HEK293 (cell line): ENCODE results near the gene CDC42SE1.

ENCODE experiments used
- MZF1 ChIP-seq: fragments of 450-650 bp; formaldehyde crosslinking; IDR thresholded peaks from 2 replicates; pipeline ENCODE4 v1.5.1; 2017; ENCODE audit warnings: missing biosample characterization, missing genetic modification characterization, borderline replicate concordance
- RBAK ChIP-seq: fragments of 450-650 bp; formaldehyde crosslinking; IDR thresholded peaks from 2 replicates; pipeline ENCODE4 v1.5.1; 2016; ENCODE audit warnings: missing biosample characterization, missing genetic modification characterization
- SP7 ChIP-seq: fragments of 450-650 bp; formaldehyde crosslinking; IDR thresholded peaks from 2 replicates; pipeline ENCODE4 v1.5.1; 2016; ENCODE audit warnings: missing biosample characterization, missing genetic modification characterization
- TRIM28 ChIP-seq: IDR thresholded peaks from 2 replicates; pipeline ENCODE4 v1.6.1; 2011; ENCODE audit warnings: low read length, control low read depth, borderline replicate concordance
- ZBTB21 ChIP-seq: fragments of 450-650 bp; formaldehyde crosslinking; IDR thresholded peaks from 2 replicates; pipeline ENCODE4 v1.5.1; 2017; ENCODE audit warnings: missing biosample characterization, missing genetic modification characterization
- ZNF114 ChIP-seq: fragments of 450-650 bp; formaldehyde crosslinking; IDR thresholded peaks from 2 replicates; pipeline ENCODE4 v1.5.0; 2017; ENCODE audit warnings: missing biosample characterization, missing genetic modification characterization
- ZNF175 ChIP-seq: fragments of 450-650 bp; formaldehyde crosslinking; IDR thresholded peaks from 2 replicates; pipeline ENCODE4 v1.5.1; 2016; ENCODE audit warnings: missing biosample characterization, missing genetic modification characterization
- ZNF184 ChIP-seq: fragments of 450-650 bp; IDR thresholded peaks from 2 replicates; pipeline ENCODE4 v1.5.1; 2018; ENCODE audit warnings: missing biosample characterization, mild to moderate bottlenecking, missing genetic modification characterization
- ZNF2 ChIP-seq: fragments of 450-650 bp; formaldehyde crosslinking; IDR thresholded peaks from 2 replicates; pipeline ENCODE4 v1.5.1; 2016; ENCODE audit warnings: missing biosample characterization, missing genetic modification characterization
- ZNF23 ChIP-seq: fragments of 450-650 bp; formaldehyde crosslinking; IDR thresholded peaks from 2 replicates; pipeline ENCODE4 v1.5.1; 2016; ENCODE audit warnings: missing biosample characterization, missing genetic modification characterization, borderline replicate concordance
- ZNF302 ChIP-seq: fragments of 450-650 bp; formaldehyde crosslinking; IDR thresholded peaks from 2 replicates; pipeline ENCODE4 v1.5.1; 2016; ENCODE audit warnings: missing biosample characterization, missing genetic modification characterization, low read depth
- ZNF37A ChIP-seq: fragments of 450-650 bp; IDR thresholded peaks from 2 replicates; pipeline ENCODE4 v1.5.1; 2018; ENCODE audit warnings: missing biosample characterization, missing genetic modification characterization
- ZNF560 ChIP-seq: fragments of 450-650 bp; formaldehyde crosslinking; IDR thresholded peaks from 2 replicates; pipeline ENCODE4 v1.5.1; 2017; ENCODE audit warnings: missing biosample characterization, missing genetic modification characterization, borderline replicate concordance
- ZNF670 ChIP-seq: fragments of 450-650 bp; formaldehyde crosslinking; IDR thresholded peaks from 2 replicates; pipeline ENCODE4 v1.5.1; 2016; ENCODE audit warnings: missing biosample characterization, missing genetic modification characterization, low read depth
- ZSCAN23 ChIP-seq: fragments of 450-650 bp; formaldehyde crosslinking; IDR thresholded peaks from 2 replicates; pipeline ENCODE4 v1.5.1; 2016; ENCODE audit warnings: missing biosample characterization, missing genetic modification characterization
- TF ChIP-seq, protein P1 (sequence below): fragments of 450-650 bp; formaldehyde crosslinking; IDR thresholded peaks from 2 replicates; pipeline ENCODE4 v1.5.1; 2016; ENCODE audit warnings: missing biosample characterization, missing genetic modification characterization
- TF ChIP-seq, protein P2 (sequence below): fragments of 450-650 bp; formaldehyde crosslinking; IDR thresholded peaks from 2 replicates; pipeline ENCODE4 v1.5.1; 2016; ENCODE audit warnings: missing biosample characterization, missing genetic modification characterization
- TF ChIP-seq, protein P3 (sequence below): fragments of 450-650 bp; formaldehyde crosslinking; IDR thresholded peaks from 2 replicates; pipeline ENCODE4 v1.5.1; 2016; ENCODE audit warnings: missing biosample characterization, missing genetic modification characterization
- TF ChIP-seq, protein P4 (sequence below): fragments of 450-650 bp; formaldehyde crosslinking; IDR thresholded peaks from 2 replicates; pipeline ENCODE4 v1.5.1; 2016; ENCODE audit warnings: missing biosample characterization, missing genetic modification characterization
- TF ChIP-seq, protein P5 (sequence below): fragments of 450-650 bp; formaldehyde crosslinking; IDR thresholded peaks from 2 replicates; pipeline ENCODE4 v1.5.1; 2017; ENCODE audit warnings: missing biosample characterization, missing genetic modification characterization
- TF ChIP-seq, protein P6 (sequence below): fragments of 450-650 bp; formaldehyde crosslinking; IDR thresholded peaks from 2 replicates; pipeline ENCODE4 v1.5.0; 2017; ENCODE audit warnings: missing biosample characterization, missing genetic modification characterization, borderline replicate concordance
- TF ChIP-seq, protein P7 (sequence below): fragments of 450-650 bp; formaldehyde crosslinking; IDR thresholded peaks from 2 replicates; pipeline ENCODE4 v1.5.1; 2016; ENCODE audit warnings: missing biosample characterization, missing genetic modification characterization

Gene CDC42SE1

DNA sequence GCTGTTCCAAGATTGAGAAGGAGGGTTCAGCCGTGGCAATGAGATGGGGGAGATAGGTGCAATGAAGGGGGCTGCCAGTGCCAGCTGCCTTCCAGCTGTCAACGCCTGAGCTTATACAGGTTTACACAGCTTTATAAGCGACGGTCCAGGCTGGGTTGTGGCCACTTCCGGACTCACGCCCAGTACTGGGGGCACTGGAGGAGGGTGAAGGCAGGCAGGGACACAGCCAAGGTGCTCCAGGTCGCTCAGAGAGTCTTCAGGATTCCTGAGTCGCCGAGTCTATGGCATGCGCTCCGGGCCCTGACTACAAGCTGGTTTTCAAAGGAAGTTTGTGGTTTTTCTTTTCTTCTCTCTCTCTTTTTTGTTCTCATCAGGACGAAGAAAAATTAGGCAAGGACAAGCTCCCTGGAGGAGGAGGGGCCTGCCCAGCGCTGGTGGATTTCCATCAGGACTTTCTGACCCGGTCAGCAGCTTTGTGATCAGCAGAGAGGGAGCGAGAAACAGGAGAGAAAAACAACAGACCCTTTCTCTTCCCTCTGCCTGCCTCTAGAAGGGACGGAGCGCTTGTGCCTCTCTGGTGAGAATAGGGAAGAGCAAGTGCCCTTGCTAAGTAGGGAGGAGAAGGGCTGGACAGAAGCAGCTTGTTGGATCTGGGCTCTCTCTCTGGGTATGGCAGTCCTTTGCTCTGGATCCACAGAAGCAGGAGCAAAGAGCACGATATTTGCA lies 52.9 kb downstream of the CDC42SE1 start, which contains the start of gene MINDY1 (continued):
- TF ChIP-seq ZNF184, result no peak
- no peak for TF ChIP-seq ZNF114 (tag by site-specific recombination)
- TF ChIP-seq, protein P1, sequence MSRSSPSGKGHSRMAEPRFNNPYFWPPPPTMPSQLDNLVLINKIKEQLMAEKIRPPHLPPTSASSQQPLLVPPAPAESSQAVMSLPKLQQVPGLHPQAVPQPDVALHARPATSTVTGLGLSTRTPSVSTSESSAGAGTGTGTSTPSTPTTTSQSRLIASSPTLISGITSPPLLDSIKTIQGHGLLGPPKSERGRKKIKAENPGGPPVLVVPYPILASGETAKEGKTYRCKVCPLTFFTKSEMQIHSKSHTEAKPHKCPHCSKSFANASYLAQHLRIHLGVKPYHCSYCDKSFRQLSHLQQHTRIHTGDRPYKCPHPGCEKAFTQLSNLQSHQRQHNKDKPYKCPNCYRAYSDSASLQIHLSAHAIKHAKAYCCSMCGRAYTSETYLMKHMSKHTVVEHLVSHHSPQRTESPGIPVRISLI (tag by site-specific recombination), result no peak
- TF ChIP-seq ZNF2 (tag by site-specific recombination), result peak; percentile 25; the same call in 1 of the 2 replicates
- TF ChIP-seq, protein P2, sequence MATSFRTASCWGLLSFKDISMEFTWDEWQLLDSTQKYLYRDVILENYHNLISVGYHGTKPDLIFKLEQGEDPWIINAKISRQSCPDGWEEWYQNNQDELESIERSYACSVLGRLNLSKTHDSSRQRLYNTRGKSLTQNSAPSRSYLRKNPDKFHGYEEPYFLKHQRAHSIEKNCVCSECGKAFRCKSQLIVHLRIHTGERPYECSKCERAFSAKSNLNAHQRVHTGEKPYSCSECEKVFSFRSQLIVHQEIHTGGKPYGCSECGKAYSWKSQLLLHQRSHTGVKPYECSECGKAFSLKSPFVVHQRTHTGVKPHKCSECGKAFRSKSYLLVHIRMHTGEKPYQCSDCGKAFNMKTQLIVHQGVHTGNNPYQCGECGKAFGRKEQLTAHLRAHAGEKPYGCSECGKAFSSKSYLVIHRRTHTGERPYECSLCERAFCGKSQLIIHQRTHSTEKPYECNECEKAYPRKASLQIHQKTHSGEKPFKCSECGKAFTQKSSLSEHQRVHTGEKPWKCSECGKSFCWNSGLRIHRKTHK, result no peak
- TF ChIP-seq ZNF23 (tag by site-specific recombination), result no peak
- TF ChIP-seq, protein P3, sequence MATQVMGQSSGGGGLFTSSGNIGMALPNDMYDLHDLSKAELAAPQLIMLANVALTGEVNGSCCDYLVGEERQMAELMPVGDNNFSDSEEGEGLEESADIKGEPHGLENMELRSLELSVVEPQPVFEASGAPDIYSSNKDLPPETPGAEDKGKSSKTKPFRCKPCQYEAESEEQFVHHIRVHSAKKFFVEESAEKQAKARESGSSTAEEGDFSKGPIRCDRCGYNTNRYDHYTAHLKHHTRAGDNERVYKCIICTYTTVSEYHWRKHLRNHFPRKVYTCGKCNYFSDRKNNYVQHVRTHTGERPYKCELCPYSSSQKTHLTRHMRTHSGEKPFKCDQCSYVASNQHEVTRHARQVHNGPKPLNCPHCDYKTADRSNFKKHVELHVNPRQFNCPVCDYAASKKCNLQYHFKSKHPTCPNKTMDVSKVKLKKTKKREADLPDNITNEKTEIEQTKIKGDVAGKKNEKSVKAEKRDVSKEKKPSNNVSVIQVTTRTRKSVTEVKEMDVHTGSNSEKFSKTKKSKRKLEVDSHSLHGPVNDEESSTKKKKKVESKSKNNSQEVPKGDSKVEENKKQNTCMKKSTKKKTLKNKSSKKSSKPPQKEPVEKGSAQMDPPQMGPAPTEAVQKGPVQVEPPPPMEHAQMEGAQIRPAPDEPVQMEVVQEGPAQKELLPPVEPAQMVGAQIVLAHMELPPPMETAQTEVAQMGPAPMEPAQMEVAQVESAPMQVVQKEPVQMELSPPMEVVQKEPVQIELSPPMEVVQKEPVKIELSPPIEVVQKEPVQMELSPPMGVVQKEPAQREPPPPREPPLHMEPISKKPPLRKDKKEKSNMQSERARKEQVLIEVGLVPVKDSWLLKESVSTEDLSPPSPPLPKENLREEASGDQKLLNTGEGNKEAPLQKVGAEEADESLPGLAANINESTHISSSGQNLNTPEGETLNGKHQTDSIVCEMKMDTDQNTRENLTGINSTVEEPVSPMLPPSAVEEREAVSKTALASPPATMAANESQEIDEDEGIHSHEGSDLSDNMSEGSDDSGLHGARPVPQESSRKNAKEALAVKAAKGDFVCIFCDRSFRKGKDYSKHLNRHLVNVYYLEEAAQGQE (tag by site-specific recombination), result peak; percentile 78
- TF ChIP-seq, protein P4, sequence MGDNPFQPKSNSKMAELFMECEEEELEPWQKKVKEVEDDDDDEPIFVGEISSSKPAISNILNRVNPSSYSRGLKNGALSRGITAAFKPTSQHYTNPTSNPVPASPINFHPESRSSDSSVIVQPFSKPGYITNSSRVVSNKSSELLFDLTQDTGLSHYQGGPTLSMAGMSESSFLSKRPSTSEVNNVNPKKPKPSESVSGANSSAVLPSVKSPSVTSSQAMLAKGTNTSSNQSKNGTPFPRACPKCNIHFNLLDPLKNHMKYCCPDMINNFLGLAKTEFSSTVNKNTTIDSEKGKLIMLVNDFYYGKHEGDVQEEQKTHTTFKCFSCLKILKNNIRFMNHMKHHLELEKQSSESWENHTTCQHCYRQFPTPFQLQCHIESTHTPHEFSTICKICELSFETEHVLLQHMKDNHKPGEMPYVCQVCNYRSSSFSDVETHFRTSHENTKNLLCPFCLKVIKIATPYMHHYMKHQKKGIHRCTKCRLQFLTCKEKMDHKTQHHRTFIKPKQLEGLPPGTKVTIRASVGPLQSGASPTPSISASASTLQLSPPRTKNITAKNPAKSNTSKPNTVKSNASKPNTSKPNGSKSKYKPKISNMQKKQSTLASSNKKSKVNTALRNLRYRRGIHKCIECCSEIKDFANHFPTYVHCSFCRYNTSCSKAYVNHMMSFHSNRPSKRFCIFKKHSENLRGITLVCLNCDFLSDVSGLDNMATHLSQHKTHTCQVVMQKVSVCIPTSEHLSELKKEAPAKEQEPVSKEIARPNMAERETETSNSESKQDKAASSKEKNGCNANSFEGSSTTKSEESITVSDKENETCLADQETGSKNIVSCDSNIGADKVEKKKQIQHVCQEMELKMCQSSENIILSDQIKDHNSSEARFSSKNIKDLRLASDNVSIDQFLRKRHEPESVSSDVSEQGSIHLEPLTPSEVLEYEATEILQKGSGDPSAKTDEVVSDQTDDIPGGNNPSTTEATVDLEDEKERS (tag by site-specific recombination), result no peak
- TF ChIP-seq TRIM28, result no peak
- TF ChIP-seq MZF1 (tag by site-specific recombination), result peak; percentile 88; the same call in 1 of the 2 replicates
- TF ChIP-seq, protein P5, sequence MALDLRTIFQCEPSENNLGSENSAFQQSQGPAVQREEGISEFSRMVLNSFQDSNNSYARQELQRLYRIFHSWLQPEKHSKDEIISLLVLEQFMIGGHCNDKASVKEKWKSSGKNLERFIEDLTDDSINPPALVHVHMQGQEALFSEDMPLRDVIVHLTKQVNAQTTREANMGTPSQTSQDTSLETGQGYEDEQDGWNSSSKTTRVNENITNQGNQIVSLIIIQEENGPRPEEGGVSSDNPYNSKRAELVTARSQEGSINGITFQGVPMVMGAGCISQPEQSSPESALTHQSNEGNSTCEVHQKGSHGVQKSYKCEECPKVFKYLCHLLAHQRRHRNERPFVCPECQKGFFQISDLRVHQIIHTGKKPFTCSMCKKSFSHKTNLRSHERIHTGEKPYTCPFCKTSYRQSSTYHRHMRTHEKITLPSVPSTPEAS, result no peak
- no peak for TF ChIP-seq ZNF175 (tag by site-specific recombination)
- no peak for TF ChIP-seq ZSCAN23 (tag by site-specific recombination)
- TF ChIP-seq ZNF670 (tag by site-specific recombination), result no peak
- no peak for TF ChIP-seq ZBTB21 (tag by site-specific recombination)
- no peak for TF ChIP-seq ZNF302 (tag by site-specific recombination)
- TF ChIP-seq RBAK (tag by site-specific recombination), result no peak
- TF ChIP-seq, protein P6, sequence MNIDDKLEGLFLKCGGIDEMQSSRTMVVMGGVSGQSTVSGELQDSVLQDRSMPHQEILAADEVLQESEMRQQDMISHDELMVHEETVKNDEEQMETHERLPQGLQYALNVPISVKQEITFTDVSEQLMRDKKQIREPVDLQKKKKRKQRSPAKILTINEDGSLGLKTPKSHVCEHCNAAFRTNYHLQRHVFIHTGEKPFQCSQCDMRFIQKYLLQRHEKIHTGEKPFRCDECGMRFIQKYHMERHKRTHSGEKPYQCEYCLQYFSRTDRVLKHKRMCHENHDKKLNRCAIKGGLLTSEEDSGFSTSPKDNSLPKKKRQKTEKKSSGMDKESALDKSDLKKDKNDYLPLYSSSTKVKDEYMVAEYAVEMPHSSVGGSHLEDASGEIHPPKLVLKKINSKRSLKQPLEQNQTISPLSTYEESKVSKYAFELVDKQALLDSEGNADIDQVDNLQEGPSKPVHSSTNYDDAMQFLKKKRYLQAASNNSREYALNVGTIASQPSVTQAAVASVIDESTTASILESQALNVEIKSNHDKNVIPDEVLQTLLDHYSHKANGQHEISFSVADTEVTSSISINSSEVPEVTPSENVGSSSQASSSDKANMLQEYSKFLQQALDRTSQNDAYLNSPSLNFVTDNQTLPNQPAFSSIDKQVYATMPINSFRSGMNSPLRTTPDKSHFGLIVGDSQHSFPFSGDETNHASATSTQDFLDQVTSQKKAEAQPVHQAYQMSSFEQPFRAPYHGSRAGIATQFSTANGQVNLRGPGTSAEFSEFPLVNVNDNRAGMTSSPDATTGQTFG (tag by site-specific recombination), result no peak
- TF ChIP-seq, protein P7, sequence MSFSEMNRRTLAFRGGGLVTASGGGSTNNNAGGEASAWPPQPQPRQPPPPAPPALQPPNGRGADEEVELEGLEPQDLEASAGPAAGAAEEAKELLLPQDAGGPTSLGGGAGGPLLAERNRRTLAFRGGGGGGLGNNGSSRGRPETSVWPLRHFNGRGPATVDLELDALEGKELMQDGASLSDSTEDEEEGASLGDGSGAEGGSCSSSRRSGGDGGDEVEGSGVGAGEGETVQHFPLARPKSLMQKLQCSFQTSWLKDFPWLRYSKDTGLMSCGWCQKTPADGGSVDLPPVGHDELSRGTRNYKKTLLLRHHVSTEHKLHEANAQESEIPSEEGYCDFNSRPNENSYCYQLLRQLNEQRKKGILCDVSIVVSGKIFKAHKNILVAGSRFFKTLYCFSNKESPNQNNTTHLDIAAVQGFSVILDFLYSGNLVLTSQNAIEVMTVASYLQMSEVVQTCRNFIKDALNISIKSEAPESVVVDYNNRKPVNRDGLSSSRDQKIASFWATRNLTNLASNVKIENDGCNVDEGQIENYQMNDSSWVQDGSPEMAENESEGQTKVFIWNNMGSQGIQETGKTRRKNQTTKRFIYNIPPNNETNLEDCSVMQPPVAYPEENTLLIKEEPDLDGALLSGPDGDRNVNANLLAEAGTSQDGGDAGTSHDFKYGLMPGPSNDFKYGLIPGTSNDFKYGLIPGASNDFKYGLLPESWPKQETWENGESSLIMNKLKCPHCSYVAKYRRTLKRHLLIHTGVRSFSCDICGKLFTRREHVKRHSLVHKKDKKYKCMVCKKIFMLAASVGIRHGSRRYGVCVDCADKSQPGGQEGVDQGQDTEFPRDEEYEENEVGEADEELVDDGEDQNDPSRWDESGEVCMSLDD (tag by site-specific recombination), result no peak
- no peak for TF ChIP-seq SP7 (tag by site-specific recombination)
- TF ChIP-seq ZNF560 (tag by site-specific recombination), result no peak
- TF ChIP-seq ZNF37A (tag by site-specific recombination), result no peak
